ENCODE measurements around the gene CYP2C18.

DNA sequence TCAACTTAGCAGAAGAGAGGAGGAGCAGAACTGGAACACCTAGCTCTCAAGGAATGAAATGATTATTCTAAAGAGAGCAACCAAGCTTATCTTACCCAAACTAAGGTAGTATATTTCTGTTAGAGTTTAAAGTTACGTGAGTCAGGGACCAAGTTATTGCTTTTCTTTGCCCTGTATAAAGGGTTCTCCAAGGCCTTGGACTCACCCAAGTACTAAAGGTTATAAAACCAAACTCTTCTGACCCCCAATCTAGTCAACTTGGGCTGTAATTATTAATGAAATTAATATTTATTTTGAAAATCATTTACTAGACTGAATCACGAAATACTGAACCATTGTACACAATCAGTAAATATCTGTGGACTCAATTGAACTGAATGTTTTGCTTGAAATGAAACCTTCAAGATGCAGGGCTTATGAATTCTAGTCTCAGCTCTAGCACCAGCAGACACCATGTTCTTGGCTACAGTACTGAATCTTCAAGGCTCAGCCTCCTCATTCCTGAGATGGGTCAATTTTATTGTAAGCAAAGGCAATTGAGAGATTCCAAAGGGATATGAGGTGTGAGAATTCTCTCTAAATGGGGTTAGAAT lies 77.2 kb downstream of the CYP2C18 start:
- no peak for TF ChIP-seq CTCF (IDR thresholded peaks at IDR 0.05)
- TF ChIP-seq POLR2A (IDR thresholded peaks at IDR 0.05): no peak
